GM23338 (cell line): ENCODE results near the gene RGS7. TPM values are rescaled to one million over a fixed set of nuclear protein-coding genes. Genes with fewer than 3 reads are reported as not detected.

ENCODE experiments used
- ATAC-seq: fragments of 200-7000 bp; cut with Tn5 transposase; 3 replicates; pipeline ENCODE4 v1.9.1; 2020
- DNase-seq: peaks from one replicate; pipeline ENCODE4 v3.0.0-alpha.2; 2015; ENCODE audit warnings: low spot score
- H2AFZ ChIP-seq: fragments of 200-600 bp; sonication (generic); 2 replicates; pipeline ENCODE4 v1.8.0; 2016; ENCODE audit warnings: antibody characterized with exemption, mild to moderate bottlenecking, moderate library complexity
- H3F3A ChIP-seq: fragments of 200-600 bp; sonication (generic); replicated peaks from 2 replicates; pipeline ENCODE4 v1.8.0; 2017; ENCODE audit warnings: antibody characterized with exemption, mixed run types, low read depth
- H3K27ac ChIP-seq: fragments of 200-600 bp; sonication (generic); 2 replicates; pipeline ENCODE4 v1.6.1; 2016; ENCODE audit warnings: low read depth
- H3K27me3 ChIP-seq: fragments of 200-600 bp; sonication (generic); 2 replicates; pipeline ENCODE4 v1.8.0; 2016; ENCODE audit warnings: mild to moderate bottlenecking, mixed run types, moderate library complexity; ENCODE audit not compliant: insufficient read depth
- H3K36me3 ChIP-seq: fragments of 200-600 bp; sonication (generic); 2 replicates; pipeline ENCODE4 v1.8.0; 2016; ENCODE audit warnings: mild to moderate bottlenecking; ENCODE audit not compliant: insufficient read depth
- H3K4me1 ChIP-seq: fragments of 200-600 bp; sonication (generic); 2 replicates; pipeline ENCODE4 v1.8.0; 2016; ENCODE audit warnings: mild to moderate bottlenecking, moderate library complexity; ENCODE audit not compliant: insufficient read depth
- H3K4me2 ChIP-seq: fragments of 200-600 bp; sonication (generic); 2 replicates; pipeline ENCODE4 v1.7.1; 2017; ENCODE audit warnings: mixed run types
- H3K4me3 ChIP-seq: fragments of 200-600 bp; sonication (generic); 2 replicates; pipeline ENCODE4 v1.6.1; 2016; ENCODE audit warnings: mixed run types
- H3K79me2 ChIP-seq: fragments of 200-600 bp; sonication (generic); replicated peaks from 2 replicates; pipeline ENCODE4 v1.8.0; 2017; ENCODE audit warnings: mild to moderate bottlenecking; ENCODE audit not compliant: insufficient read depth
- H3K9me2 ChIP-seq: fragments of 200-600 bp; sonication (generic); 2 replicates; pipeline ENCODE4 v1.8.0; 2017; ENCODE audit not compliant: insufficient read depth
- H4K20me1 ChIP-seq: fragments of 200-600 bp; sonication (generic); replicated peaks from 2 replicates; pipeline ENCODE4 v1.8.0; 2017; ENCODE audit warnings: mild to moderate bottlenecking; ENCODE audit not compliant: insufficient read depth
- H3K27ac Mint-ChIP-seq: 2 replicates; pipeline ENCODE4 v1.8.0; 2020; ENCODE audit warnings: inconsistent platforms, mild to moderate bottlenecking, moderate library complexity, mixed read lengths
- H3K27me3 Mint-ChIP-seq: 3 replicates; pipeline ENCODE4 v1.8.0; 2022; ENCODE audit warnings: low read depth, mild to moderate bottlenecking, moderate library complexity, mixed read lengths, inconsistent platforms; ENCODE audit not compliant: insufficient read depth, poor library complexity
- H3K36me3 Mint-ChIP-seq: 3 replicates; pipeline ENCODE4 v1.8.0; 2021; ENCODE audit warnings: low read depth, mild to moderate bottlenecking, inconsistent platforms, moderate library complexity, mixed read lengths
- H3K4me1 Mint-ChIP-seq: 3 replicates; pipeline ENCODE4 v1.8.0; 2020; ENCODE audit warnings: mild to moderate bottlenecking, inconsistent platforms, mixed read lengths
- H3K4me3 Mint-ChIP-seq: 3 replicates; pipeline ENCODE4 v1.8.0; 2021; ENCODE audit warnings: moderate library complexity, mild to moderate bottlenecking, inconsistent platforms, mixed read lengths
- H3K9me3 Mint-ChIP-seq: 3 replicates; pipeline ENCODE4 v1.8.0; 2020; ENCODE audit warnings: moderate library complexity, mild to moderate bottlenecking, inconsistent platforms, mixed read lengths
- EZH2 ChIP-seq: fragments of 200-600 bp; sonication (generic); IDR thresholded peaks from one replicate; pipeline ENCODE4 v1.8.0; 2017; ENCODE audit warnings: antibody characterized with exemption, mild to moderate bottlenecking, low read depth; ENCODE audit not compliant: unreplicated experiment
- JUNB ChIP-seq: IDR thresholded peaks from one replicate; pipeline ENCODE4 v1.6.1; 2016; ENCODE audit warnings: antibody characterized with exemption; ENCODE audit not compliant: unreplicated experiment
- NANOG ChIP-seq: IDR thresholded peaks from 2 replicates; pipeline ENCODE4 v1.6.1; 2016; ENCODE audit warnings: antibody characterized with exemption, borderline replicate concordance
- POLR2AphosphoS5 ChIP-seq: IDR thresholded peaks from 2 replicates; pipeline ENCODE4 v1.6.1; 2016; ENCODE audit warnings: antibody characterized with exemption, low read depth
- STAT1 ChIP-seq: IDR thresholded peaks from one replicate; pipeline ENCODE4 v1.6.1; 2016; ENCODE audit warnings: antibody characterized with exemption; ENCODE audit not compliant: unreplicated experiment
- ZNF114 ChIP-seq: fragments of 250-450 bp; sonication (Bioruptor Pico); IDR thresholded peaks from 2 replicates; pipeline ENCODE4 v1.5.0; 2020; ENCODE audit warnings: mild to moderate bottlenecking, moderate library complexity
- ZNF331 ChIP-seq: fragments of 250-450 bp; sonication (Bioruptor Pico); IDR thresholded peaks from 2 replicates; pipeline ENCODE4 v1.5.0; 2020; ENCODE audit warnings: low read depth, mild to moderate bottlenecking, moderate library complexity
- polyA plus RNA-seq: library from polyadenylated mRNA; unstranded; fragments of >200 nt; fragmentation: Nextera tagmentation; extraction: Ambion mirVana; gene quantifications from 2 replicates; pipeline ENCODE4 v1.2.1, GENCODE V29; 2016
- total RNA-seq: library from RNA; depleted of rRNA; stranded (reverse); fragments of >200 nt; shearing (Covaris generic); gene quantifications from 2 replicates; pipeline ENCODE4 v1.2.3, GENCODE V29; 2014
- TF ChIP-seq, protein P1 (sequence below): IDR thresholded peaks from 2 replicates; pipeline ENCODE4 v1.6.1; 2016; ENCODE audit warnings: antibody characterized with exemption
- TF ChIP-seq, protein P2 (sequence below), 2 experiments: fragments of 200-600 bp in 1 of 2; sonication (generic) in 1 of 2; conservative IDR thresholded peaks; 2 replicates each; pipeline versions ENCODE4 v1.5.1 to v1.6.1; 2016 to 2017; ENCODE audit warnings: antibody characterized with exemption in 2 of 2, low read depth in 2 of 2, mild to moderate bottlenecking in 2 of 2, moderate library complexity in 1 of 2

Gene RGS7
- total and polyA plus RNA-seq, 2 experiments from 2014 or later, result 2.0 to 2.2 TPM

- Mint-ChIP-seq H3K36me3 (no peaks in the 10 kb centered on the region), H3K27ac (no peak overlapping the region), H3K27me3 (no peaks in the 10 kb centered on the region), H3K4me3 (no peak overlapping the region), H3K4me1 (no peaks in the 10 kb centered on the region), H3K9me3 (no peaks in the 10 kb centered on the region)
- DNase-seq, result no peak
- H3K4me1 ChIP-seq, result no peaks in the 10 kb centered on the region
- TF ChIP-seq STAT1 (no peak), POLR2AphosphoS5 (no peak), ZNF114 (CRISPR knock-in tag) (no peak), ZNF331 (CRISPR knock-in tag) (no peak), EZH2 (no peak), NANOG (no peak)
- TF ChIP-seq, protein P1, sequence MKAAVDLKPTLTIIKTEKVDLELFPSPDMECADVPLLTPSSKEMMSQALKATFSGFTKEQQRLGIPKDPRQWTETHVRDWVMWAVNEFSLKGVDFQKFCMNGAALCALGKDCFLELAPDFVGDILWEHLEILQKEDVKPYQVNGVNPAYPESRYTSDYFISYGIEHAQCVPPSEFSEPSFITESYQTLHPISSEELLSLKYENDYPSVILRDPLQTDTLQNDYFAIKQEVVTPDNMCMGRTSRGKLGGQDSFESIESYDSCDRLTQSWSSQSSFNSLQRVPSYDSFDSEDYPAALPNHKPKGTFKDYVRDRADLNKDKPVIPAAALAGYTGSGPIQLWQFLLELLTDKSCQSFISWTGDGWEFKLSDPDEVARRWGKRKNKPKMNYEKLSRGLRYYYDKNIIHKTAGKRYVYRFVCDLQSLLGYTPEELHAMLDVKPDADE, result no peak
- no peak overlapping the region for H3K27ac ChIP-seq
- H3K36me3 ChIP-seq, result no peaks in the 10 kb centered on the region
- H3K27me3 ChIP-seq, result no peaks in the 10 kb centered on the region
- no peak overlapping the region for H2AFZ ChIP-seq
- ATAC-seq, result no peak
- H3K4me2 ChIP-seq, result no peak overlapping the region
- H3F3A ChIP-seq, result no peaks in the 10 kb centered on the region
- no peaks in the 10 kb centered on the region for H4K20me1 ChIP-seq
- no peaks in the 10 kb centered on the region for H3K79me2 ChIP-seq
- H3K4me3 ChIP-seq, result no peak overlapping the region
- 0 out of 2 replicates have a peak, but pooled peaks cover 2% of the 10 kb centered on the region for H3K9me2 ChIP-seq
Observed at GRCh38 chr1:240827786-240828185, 529.2 kb downstream of the RGS7 start.

DNA sequence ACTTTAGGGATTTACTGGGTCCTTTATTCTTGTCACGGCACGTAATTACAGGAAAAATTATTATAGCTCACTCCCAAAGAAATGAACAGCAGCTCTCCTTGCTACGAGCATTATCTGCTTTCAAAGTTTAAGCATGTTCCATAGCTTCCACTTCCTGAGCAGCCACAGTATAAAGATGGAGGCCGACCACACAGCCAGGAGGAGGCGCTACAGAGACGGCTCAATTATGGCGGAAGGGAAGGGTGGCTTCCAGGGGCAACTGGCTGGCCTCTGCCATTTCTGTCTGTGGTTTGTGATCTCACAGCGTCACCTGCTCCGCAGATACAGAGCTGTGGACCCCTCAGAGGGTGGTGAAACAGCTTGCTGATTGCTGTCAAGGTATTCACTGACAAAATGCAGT is 532.8 kb downstream of the RGS7 start:
- no peaks in the 10 kb centered on the region for H3K4me1 ChIP-seq
- H3K4me1 Mint-ChIP-seq, result no peaks in the 10 kb centered on the region
- no peaks in the 10 kb centered on the region for H3K79me2 ChIP-seq
- no peak overlapping the region for H3K4me3 ChIP-seq
- no peak overlapping the region for H2AFZ ChIP-seq
- peaks cover 5% of the 10 kb centered on the region; the same call in 1 of the 2 replicates for H3K9me2 ChIP-seq
- H3K4me3 Mint-ChIP-seq, result no peak overlapping the region
- H3K36me3 ChIP-seq, result no peaks in the 10 kb centered on the region
- H3K36me3 Mint-ChIP-seq, result no peaks in the 10 kb centered on the region
- H3K27ac Mint-ChIP-seq, result no peak overlapping the region
- TF ChIP-seq NANOG (no peak), JUNB (no peak)
- TF ChIP-seq, protein P1, result no peak
- TF ChIP-seq, protein P2, sequence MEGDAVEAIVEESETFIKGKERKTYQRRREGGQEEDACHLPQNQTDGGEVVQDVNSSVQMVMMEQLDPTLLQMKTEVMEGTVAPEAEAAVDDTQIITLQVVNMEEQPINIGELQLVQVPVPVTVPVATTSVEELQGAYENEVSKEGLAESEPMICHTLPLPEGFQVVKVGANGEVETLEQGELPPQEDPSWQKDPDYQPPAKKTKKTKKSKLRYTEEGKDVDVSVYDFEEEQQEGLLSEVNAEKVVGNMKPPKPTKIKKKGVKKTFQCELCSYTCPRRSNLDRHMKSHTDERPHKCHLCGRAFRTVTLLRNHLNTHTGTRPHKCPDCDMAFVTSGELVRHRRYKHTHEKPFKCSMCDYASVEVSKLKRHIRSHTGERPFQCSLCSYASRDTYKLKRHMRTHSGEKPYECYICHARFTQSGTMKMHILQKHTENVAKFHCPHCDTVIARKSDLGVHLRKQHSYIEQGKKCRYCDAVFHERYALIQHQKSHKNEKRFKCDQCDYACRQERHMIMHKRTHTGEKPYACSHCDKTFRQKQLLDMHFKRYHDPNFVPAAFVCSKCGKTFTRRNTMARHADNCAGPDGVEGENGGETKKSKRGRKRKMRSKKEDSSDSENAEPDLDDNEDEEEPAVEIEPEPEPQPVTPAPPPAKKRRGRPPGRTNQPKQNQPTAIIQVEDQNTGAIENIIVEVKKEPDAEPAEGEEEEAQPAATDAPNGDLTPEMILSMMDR (conservative IDR thresholded peaks at IDR 0.05; ENCODE audit: low read depth in 2 of 2), result peak; percentile 58 to 60
- H3K9me3 Mint-ChIP-seq, result no peaks in the 10 kb centered on the region
- no peak overlapping the region for H3K4me2 ChIP-seq
- ATAC-seq (no peak), DNase-seq (peak; percentile 21)
- H3F3A ChIP-seq, result no peaks in the 10 kb centered on the region
- H3K27me3 Mint-ChIP-seq, result no peaks in the 10 kb centered on the region
- no peaks in the 10 kb centered on the region for H3K27me3 ChIP-seq
- H4K20me1 ChIP-seq, result no peaks in the 10 kb centered on the region
- no peak overlapping the region for H3K27ac ChIP-seq
